Measurements from ENCODE around the gene NAA35. TPM values are rescaled to one million over a fixed set of nuclear protein-coding genes. Genes with fewer than 3 reads are reported as not detected.

The NAA35 gene
- total RNA-seq, 2 experiments from 2014 or later = 25.5 to 26.3 TPM

GRCh38 chr9:85899388-85899787, 41.6 kb upstream of the NAA35 start:
- ChIA-PET POLR2A (interaction anchor here (0.6 kb wide), 1 partner anchor 435 kb away, joined by 3 read pairs; no protein-coding TSS in a partner anchor), CTCF (interaction anchor here (0.7 to 1.9 kb wide), 6 partner anchors 23 to 1493 kb away, joined by 3 to 8 read pairs (median 4); no protein-coding TSS in a partner anchor)
- no peak overlapping the region for H3K27ac Mint-ChIP-seq

DNA sequence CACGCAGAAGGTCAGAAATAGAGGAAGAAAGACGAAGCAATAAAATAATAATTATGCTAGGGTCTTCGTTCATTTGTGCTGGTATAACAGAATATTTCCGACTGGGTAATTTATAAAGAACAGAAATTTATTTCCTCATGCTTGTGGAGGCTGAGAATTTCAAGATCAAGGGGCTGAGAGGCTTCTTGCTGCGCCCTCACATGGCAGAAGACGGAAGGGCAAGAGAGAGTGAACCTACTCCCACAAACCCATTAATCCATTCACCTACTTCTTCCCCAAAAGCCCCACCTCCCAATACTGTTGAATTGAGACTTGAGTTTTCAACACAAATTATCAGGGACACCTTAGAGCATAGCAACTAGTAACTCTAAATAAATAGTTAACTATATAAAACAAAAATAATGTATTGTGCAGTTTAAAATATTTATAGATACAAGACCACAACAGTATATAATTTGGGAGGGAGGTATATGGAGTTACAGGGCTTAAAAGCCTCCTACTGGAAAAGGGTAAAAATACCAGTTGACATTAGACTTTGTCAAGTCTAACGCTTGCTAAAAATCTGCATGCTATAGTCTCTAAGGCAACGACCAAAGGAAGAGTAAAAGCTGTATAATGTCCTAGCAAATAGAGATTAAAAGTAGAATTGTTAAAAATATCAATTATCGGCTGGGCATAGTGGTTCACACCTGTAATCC, 40.3 kb upstream of the NAA35 start:
- CTCF ChIA-PET = interaction anchor here (0.8 to 1.9 kb wide), 7 partner anchors 10 to 229 kb away, joined by 3 to 8 read pairs (median 4); no protein-coding TSS in a partner anchor
- Mint-ChIP-seq H3K36me3 (ENCODE audit: low read depth) (no peaks in the 10 kb centered on the region), H3K27ac (no peak overlapping the region), H3K4me3 (no peak overlapping the region), H3K9me3 (no peaks in the 10 kb centered on the region), H3K27me3 (no peaks in the 10 kb centered on the region), H3K4me1 (ENCODE audit: low read depth) (peaks cover 5% of the 10 kb centered on the region)
- intact Hi-C loops (cut with micrococcal nuclease) = no loop called here
- POLR2A ChIA-PET = no interaction called here
- TF ChIP-seq, protein P1, sequence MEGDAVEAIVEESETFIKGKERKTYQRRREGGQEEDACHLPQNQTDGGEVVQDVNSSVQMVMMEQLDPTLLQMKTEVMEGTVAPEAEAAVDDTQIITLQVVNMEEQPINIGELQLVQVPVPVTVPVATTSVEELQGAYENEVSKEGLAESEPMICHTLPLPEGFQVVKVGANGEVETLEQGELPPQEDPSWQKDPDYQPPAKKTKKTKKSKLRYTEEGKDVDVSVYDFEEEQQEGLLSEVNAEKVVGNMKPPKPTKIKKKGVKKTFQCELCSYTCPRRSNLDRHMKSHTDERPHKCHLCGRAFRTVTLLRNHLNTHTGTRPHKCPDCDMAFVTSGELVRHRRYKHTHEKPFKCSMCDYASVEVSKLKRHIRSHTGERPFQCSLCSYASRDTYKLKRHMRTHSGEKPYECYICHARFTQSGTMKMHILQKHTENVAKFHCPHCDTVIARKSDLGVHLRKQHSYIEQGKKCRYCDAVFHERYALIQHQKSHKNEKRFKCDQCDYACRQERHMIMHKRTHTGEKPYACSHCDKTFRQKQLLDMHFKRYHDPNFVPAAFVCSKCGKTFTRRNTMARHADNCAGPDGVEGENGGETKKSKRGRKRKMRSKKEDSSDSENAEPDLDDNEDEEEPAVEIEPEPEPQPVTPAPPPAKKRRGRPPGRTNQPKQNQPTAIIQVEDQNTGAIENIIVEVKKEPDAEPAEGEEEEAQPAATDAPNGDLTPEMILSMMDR (IDR thresholded peaks at IDR 0.05) = peak; percentile 77
- peak; percentile 63 for DNase-seq
- peak; percentile 65 for ATAC-seq

More at GRCh38 chr9:85899388-85899787, 41.6 kb upstream of the NAA35 start:
- intact Hi-C loops (cut with micrococcal nuclease) = no loop called here
- peaks cover 5% of the 10 kb centered on the region for H3K4me1 Mint-ChIP-seq (ENCODE audit: low read depth)
- DNase-seq (no peak), ATAC-seq (no peak)
- H3K36me3 Mint-ChIP-seq (ENCODE audit: low read depth) = peaks cover 1% of the 10 kb centered on the region
- H3K27me3 Mint-ChIP-seq = no peaks in the 10 kb centered on the region
- H3K4me3 Mint-ChIP-seq = no peak overlapping the region
- H3K9me3 Mint-ChIP-seq = no peaks in the 10 kb centered on the region
- TF ChIP-seq, protein P1 (IDR thresholded peaks at IDR 0.05) = no peak

DNA sequence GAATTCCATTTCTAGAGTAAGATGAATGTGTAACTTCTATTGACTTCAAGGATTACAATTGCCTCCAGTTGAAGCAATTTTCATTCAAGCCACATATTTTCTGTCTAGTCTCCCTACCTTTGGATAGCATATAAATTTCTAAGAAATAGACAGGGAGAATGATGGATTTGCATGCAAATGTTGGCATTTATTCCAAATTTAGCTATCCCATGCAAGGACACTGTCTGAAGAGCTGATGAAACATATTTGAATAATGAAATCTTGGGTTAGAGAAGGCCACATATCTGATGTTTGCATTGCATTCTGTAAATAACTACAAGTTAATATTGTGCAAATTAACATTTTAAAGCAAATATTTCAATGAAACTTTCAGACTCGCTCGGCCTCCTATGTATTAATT, 36.0 kb upstream of the NAA35 start:
- Mint-ChIP-seq H3K9me3 (no peaks in the 10 kb centered on the region), H3K4me3 (no peak overlapping the region), H3K36me3 (ENCODE audit: low read depth) (no peaks in the 10 kb centered on the region), H3K4me1 (ENCODE audit: low read depth) (no peaks in the 10 kb centered on the region), H3K27me3 (no peaks in the 10 kb centered on the region), H3K27ac (no peak overlapping the region)
- intact Hi-C loops (cut with micrococcal nuclease) = no loop called here
- TF ChIP-seq, protein P1 (IDR thresholded peaks at IDR 0.05) = no peak
- ChIA-PET POLR2A (no interaction called here), CTCF (no interaction called here)
- DNase-seq = no peak
- no peak for ATAC-seq

- intact Hi-C loops (cut with micrococcal nuclease) = no loop called here
- no peak for DNase-seq
- ChIA-PET POLR2A (no interaction called here), CTCF (no interaction called here)
- no peak overlapping the region for H3K27ac Mint-ChIP-seq
- H3K27me3 Mint-ChIP-seq = peaks cover under 1% of the 10 kb centered on the region
- no peak overlapping the region for H3K4me3 Mint-ChIP-seq
- H3K4me1 Mint-ChIP-seq (ENCODE audit: low read depth) = no peaks in the 10 kb centered on the region
- TF ChIP-seq, protein P1 (IDR thresholded peaks at IDR 0.05) = no peak
- no peaks in the 10 kb centered on the region for H3K9me3 Mint-ChIP-seq
- no peak for ATAC-seq
- no peaks in the 10 kb centered on the region for H3K36me3 Mint-ChIP-seq (ENCODE audit: low read depth)
These were observed 35.0 kb upstream of the NAA35 start for GRCh38 chr9:85905957-85906356.

DNA sequence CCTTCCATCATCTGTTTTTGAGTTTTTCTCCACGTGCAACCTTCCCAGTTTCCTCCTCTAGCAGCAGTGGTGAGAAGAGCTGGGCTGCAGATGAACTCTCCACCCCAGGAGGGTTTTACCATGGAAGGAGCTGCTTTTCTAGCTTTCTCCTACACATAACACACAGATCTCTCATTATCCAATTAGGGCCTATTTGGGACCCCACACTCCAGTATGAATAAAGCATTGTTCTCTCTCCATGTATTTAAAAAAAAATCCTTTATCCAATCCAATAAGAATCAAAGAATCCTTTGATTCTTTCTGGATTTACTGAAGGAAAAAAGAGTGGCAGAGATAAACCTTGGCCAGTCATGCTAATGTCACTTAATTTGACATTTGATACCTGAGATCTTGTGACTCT, 31.6 kb upstream of the NAA35 start:
- no peaks in the 10 kb centered on the region for H3K36me3 Mint-ChIP-seq (ENCODE audit: low read depth)
- H3K4me3 Mint-ChIP-seq = no peak overlapping the region
- ATAC-seq = no peak
- H3K9me3 Mint-ChIP-seq = no peaks in the 10 kb centered on the region
- H3K4me1 Mint-ChIP-seq (ENCODE audit: low read depth) = peaks cover 7% of the 10 kb centered on the region
- no peak overlapping the region for H3K27ac Mint-ChIP-seq
- ChIA-PET CTCF (interaction anchor here (1.6 kb wide), 1 partner anchor 91 kb away, joined by 3 read pairs; no protein-coding TSS in a partner anchor), POLR2A (no interaction called here)
- H3K27me3 Mint-ChIP-seq = peaks cover 2% of the 10 kb centered on the region
- DNase-seq = no peak
- intact Hi-C loops (cut with micrococcal nuclease) = no loop called here
- TF ChIP-seq, protein P1 (IDR thresholded peaks at IDR 0.05) = no peak

All from activated CD8-positive, alpha-beta T cell treated with anti-CD3 and anti-CD28 coated beads for 36 hours (primary cell).